Spleen (tissue), 11 donors: ENCODE results near the gene HMGCS1. TPM values are rescaled to one million over a fixed set of nuclear protein-coding genes. Genes with fewer than 3 reads are reported as not detected.

Source experiments
- DNase-seq: peaks from one replicate; pipeline ENCODE4 v3.0.0-alpha.2; 2020
- H3K27ac ChIP-seq, 8 donors: fragments of 200-600 bp; sonication (generic) in 7 of 8; 1 replicate in 4 of 8; 2 replicates in 4 of 8; pipeline versions ENCODE4 v1.5.0 to v1.8.0; 2016 to 2021; ENCODE audit warnings: inconsistent platforms in 4 of 8, mild to moderate bottlenecking in 4 of 8, moderate library complexity in 1 of 8
- H3K27me3 ChIP-seq, 7 donors: fragments of 200-600 bp; sonication (generic) in 6 of 7; replicated peaks in 1 of 7; 1 replicate in 4 of 7; 2 replicates in 3 of 7; pipeline versions ENCODE4 v1.5.0 to v1.8.0; 2016 to 2021; ENCODE audit warnings: inconsistent platforms in 3 of 7, mild to moderate bottlenecking in 1 of 7
- H3K36me3 ChIP-seq, 6 donors: fragments of 200-600 bp; sonication (generic) in 5 of 6; 1 replicate in 4 of 6; 2 replicates in 2 of 6; pipeline versions ENCODE4 v1.5.0 to v1.8.0; 2016 to 2021; ENCODE audit warnings: inconsistent platforms in 2 of 6
- H3K4me1 ChIP-seq, 6 donors: fragments of 200-600 bp; sonication (generic) in 5 of 6; 1 replicate in 3 of 6; 2 replicates in 3 of 6; pipeline versions ENCODE4 v1.5.0 to v1.8.0; 2016 to 2021; ENCODE audit warnings: inconsistent platforms in 3 of 6
- H3K4me3 ChIP-seq, 8 donors: fragments of 200-600 bp; sonication (generic) in 7 of 8; 1 replicate in 4 of 8; 2 replicates in 4 of 8; pipeline versions ENCODE4 v1.5.0 to v1.8.0; 2016 to 2021; ENCODE audit warnings: inconsistent platforms in 4 of 8, mild to moderate bottlenecking in 4 of 8, moderate library complexity in 2 of 8
- H3K9me3 ChIP-seq, 8 donors: fragments of 200-600 bp; sonication (generic) in 7 of 8; 1 replicate in 4 of 8; 2 replicates in 4 of 8; pipeline versions ENCODE4 v1.5.0 to v1.8.0; 2016 to 2021; ENCODE audit warnings: inconsistent platforms in 4 of 8
- POLR2A ChIP-seq, 3 donors: fragments of 450-650 bp; IDR thresholded peaks; one replicate each; pipeline ENCODE4 v1.5.1; 2017; ENCODE audit warnings: antibody characterized with exemption in 3 of 3, mild to moderate bottlenecking in 1 of 3
- POLR2AphosphoS5 ChIP-seq, 3 donors: sonication (generic); formaldehyde crosslinking; IDR thresholded peaks; one replicate each; pipeline ENCODE4 v1.5.1; 2017; ENCODE audit warnings: antibody characterized with exemption in 3 of 3
- WGBS, 5 donors: extraction: QIAGEN DNeasy Blood & Tissue Kit in 3 of 5; methylation state at CpG; one replicate each; pipeline versions ENCODE4 v1.1.5 to v1.1.7; 2013 to 2018; 5-methylcytosine and 5-hydroxymethylcytosine counted together
- intact Hi-C: fragments of 100-400 bp; cut with DNase I; formaldehyde crosslinking; loops from one replicate; pipeline ENCODE4 v1.15.0; 2023; ENCODE audit warnings: low total_unique reads
- polyA plus RNA-seq, 3 donors: library from polyadenylated mRNA; stranded (reverse); fragments of 200-250 nt; gene quantifications; one replicate each; pipeline ENCODE4 v1.2.1, GENCODE V29; 2013
- total RNA-seq, 7 donors: library from RNA; depleted of rRNA in 3 of 7; stranded (reverse); fragments of >200 nt in 3 of 7; fragmentation: NEBNext Ultra II Directional in 4 of 7; extraction: Animal tissue kit (Norgen Biotek cat#: 25700) in 4 of 7; gene quantifications; one replicate each; pipeline versions ENCODE4 v1.1.0 to v1.2.1, GENCODE V29; 2016 to 2021
- TF ChIP-seq, protein P1 (sequence below), 11 experiments: fragments of 200-600 bp in 7 of 11; fragments of 450-650 bp in 4 of 11; sonication (generic) in 4 of 11; IDR thresholded peaks in 8 of 11; conservative IDR thresholded peaks in 3 of 11; 1 replicate in 7 of 11; 2 replicates in 4 of 11; pipeline versions ENCODE4 v1.4.0 to v1.8.0; 2016 to 2021; ENCODE audit warnings: antibody characterized with exemption in 11 of 11, inconsistent platforms in 4 of 11, mild to moderate bottlenecking in 1 of 11
- donor health status: healthy with polysubstance abuse.
- donor health status: DM: no; HTN: no; CAD: no; lungs with moderate emphysema.
- donor health status: DM: no; HTN: no; CAD: no.
- donor health status: Bipolar disorder and iron deficiency.
- donor health status: healthy.
- donor health status: DM: no; HTN: no; CAD: no.
- donor health status: DM: yes; HTN: yes; CAD: no.

HMGCS1 gene
- total and polyA plus RNA-seq, 10 donors, result 12.0 to 74.9 (median 22.4) TPM

GRCh38 chr5:43352131-43352530 lies 38.9 kb upstream of the HMGCS1 start:
- DNase-seq, result no peak
- H3K27me3 ChIP-seq, result no peaks in the 10 kb centered on the region
- no peaks in the 10 kb centered on the region for H3K36me3 ChIP-seq
- intact Hi-C loops, result no loop called here
- TF ChIP-seq, protein P1, sequence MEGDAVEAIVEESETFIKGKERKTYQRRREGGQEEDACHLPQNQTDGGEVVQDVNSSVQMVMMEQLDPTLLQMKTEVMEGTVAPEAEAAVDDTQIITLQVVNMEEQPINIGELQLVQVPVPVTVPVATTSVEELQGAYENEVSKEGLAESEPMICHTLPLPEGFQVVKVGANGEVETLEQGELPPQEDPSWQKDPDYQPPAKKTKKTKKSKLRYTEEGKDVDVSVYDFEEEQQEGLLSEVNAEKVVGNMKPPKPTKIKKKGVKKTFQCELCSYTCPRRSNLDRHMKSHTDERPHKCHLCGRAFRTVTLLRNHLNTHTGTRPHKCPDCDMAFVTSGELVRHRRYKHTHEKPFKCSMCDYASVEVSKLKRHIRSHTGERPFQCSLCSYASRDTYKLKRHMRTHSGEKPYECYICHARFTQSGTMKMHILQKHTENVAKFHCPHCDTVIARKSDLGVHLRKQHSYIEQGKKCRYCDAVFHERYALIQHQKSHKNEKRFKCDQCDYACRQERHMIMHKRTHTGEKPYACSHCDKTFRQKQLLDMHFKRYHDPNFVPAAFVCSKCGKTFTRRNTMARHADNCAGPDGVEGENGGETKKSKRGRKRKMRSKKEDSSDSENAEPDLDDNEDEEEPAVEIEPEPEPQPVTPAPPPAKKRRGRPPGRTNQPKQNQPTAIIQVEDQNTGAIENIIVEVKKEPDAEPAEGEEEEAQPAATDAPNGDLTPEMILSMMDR (IDR thresholded peaks at IDR 0.05 in 8 of 11, conservative IDR thresholded peaks at IDR 0.05 in 3 of 11), result no peak
- TF ChIP-seq POLR2A (IDR thresholded peaks at IDR 0.05) (no peak), POLR2AphosphoS5 (IDR thresholded peaks at IDR 0.05) (no peak)
- H3K27ac ChIP-seq, result no peak overlapping the region
- H3K4me1 ChIP-seq, result no peaks in the 10 kb centered on the region
- no peaks in the 10 kb centered on the region for H3K9me3 ChIP-seq
- WGBS, 5 donors, result 75 to 88% (median 83%) methylated on average over 3 of the region's 3 CpGs
- H3K4me3 ChIP-seq, result no peak overlapping the region

GRCh38 chr5:43348861-43349363 lies 35.7 kb upstream of the HMGCS1 start:
- Histone ChIP-seq H3K9me3 (peaks cover 0 to 14% (median 2%) of the 10 kb centered on the region in 8 donors), H3K27ac (no peak overlapping the region), H3K36me3 (no peaks in the 10 kb centered on the region), H3K27me3 (no peaks in the 10 kb centered on the region), H3K4me3 (no peak overlapping the region), H3K4me1 (no peaks in the 10 kb centered on the region)
- 87 to 100% (median 88%) methylated on average over 1 of the region's 1 CpG for WGBS, 5 donors
- no peak for DNase-seq
- intact Hi-C loops, result no loop called here
- TF ChIP-seq POLR2A (IDR thresholded peaks at IDR 0.05) (no peak), POLR2AphosphoS5 (IDR thresholded peaks at IDR 0.05) (no peak)
- TF ChIP-seq, protein P1 (IDR thresholded peaks at IDR 0.05 in 8 of 11, conservative IDR thresholded peaks at IDR 0.05 in 3 of 11), result no peak

DNA sequence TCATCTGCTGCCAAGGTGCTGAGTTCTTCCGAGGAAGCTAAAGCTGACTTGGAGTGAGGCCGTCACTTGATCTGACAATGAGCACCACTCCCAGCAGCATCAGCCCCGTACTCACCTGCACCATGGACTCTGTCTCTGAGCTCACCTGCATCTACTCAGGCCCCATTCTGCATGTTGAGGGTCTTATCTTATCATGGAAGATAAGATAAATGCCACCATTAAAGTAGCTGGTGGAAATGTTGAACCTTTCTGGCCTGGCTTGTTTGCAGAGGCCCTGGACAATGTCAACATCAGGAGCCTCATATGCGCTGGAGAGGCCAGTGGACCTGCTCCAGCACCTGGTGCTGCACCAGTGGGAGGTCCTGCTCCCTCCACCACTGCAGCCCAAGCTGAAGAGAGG lies 35.0 kb upstream of the HMGCS1 start:
- Histone ChIP-seq H3K4me1 (no peaks in the 10 kb centered on the region), H3K4me3 (no peak overlapping the region), H3K36me3 (no peaks in the 10 kb centered on the region), H3K27ac (no peak overlapping the region), H3K9me3 (peaks cover 0 to 14% (median 2%) of the 10 kb centered on the region in 8 donors), H3K27me3 (no peaks in the 10 kb centered on the region)
- intact Hi-C loops, result no loop called here
- TF ChIP-seq POLR2AphosphoS5 (IDR thresholded peaks at IDR 0.05) (no peak), POLR2A (IDR thresholded peaks at IDR 0.05) (no peak)
- TF ChIP-seq, protein P1 (IDR thresholded peaks at IDR 0.05 in 8 of 11, conservative IDR thresholded peaks at IDR 0.05 in 3 of 11), result no peak
- WGBS, 5 donors, result 78 to 89% (median 87%) methylated on average over 4 of the region's 4 CpGs
- no peak for DNase-seq

DNA sequence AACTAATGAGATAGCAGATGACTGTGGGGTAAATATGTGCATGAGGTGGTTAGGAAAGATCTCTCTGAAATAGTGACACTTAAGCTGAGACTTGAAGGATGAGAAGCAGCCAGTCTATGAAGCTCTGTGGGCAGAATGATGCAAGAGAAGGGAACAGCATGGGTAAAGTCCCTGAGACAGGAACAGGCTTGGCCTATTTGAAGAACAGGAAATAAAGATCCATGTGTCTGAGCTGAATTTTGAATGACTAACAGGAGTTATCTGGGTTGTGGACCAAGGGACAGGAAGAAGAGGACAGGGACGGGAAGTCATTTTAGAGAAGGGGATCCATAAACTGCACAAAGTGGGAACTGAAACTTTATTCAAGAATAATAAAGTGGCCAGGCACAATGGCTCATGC lies 25.6 kb upstream of the HMGCS1 start:
- no peaks in the 10 kb centered on the region for H3K4me1 ChIP-seq
- no peaks in the 10 kb centered on the region for H3K36me3 ChIP-seq
- intact Hi-C loops, result no loop called here
- H3K27ac ChIP-seq, result no peak overlapping the region
- DNase-seq, result no peak
- peaks cover 0 to 55% (median 29%) of the 10 kb centered on the region in 8 donors for H3K9me3 ChIP-seq
- 33 to 61% (median 35%) methylated on average over 1 of the region's 1 CpG for WGBS, 5 donors
- TF ChIP-seq, protein P1 (IDR thresholded peaks at IDR 0.05 in 8 of 11, conservative IDR thresholded peaks at IDR 0.05 in 3 of 11), result no peak
- no peak for TF ChIP-seq POLR2A (IDR thresholded peaks at IDR 0.05)
- no peak for TF ChIP-seq POLR2AphosphoS5 (IDR thresholded peaks at IDR 0.05)
- no peak overlapping the region for H3K4me3 ChIP-seq
- peaks cover 0 to 3% (median 0%) of the 10 kb centered on the region in 7 donors for H3K27me3 ChIP-seq
